GDM1 (cell line): ENCODE measurements around the gene ZNF296.
"Not testable (repeated sequence)": the region's sequence is repeated elsewhere in the genome, so short reads cannot be mapped to it uniquely, and the experiment has no call there.

Experiments
- DNase-seq: peaks from one replicate; lab custom pipeline; 2025; lab: John Stamatoyannopoulos, UW

Gene ZNF296

DNA sequence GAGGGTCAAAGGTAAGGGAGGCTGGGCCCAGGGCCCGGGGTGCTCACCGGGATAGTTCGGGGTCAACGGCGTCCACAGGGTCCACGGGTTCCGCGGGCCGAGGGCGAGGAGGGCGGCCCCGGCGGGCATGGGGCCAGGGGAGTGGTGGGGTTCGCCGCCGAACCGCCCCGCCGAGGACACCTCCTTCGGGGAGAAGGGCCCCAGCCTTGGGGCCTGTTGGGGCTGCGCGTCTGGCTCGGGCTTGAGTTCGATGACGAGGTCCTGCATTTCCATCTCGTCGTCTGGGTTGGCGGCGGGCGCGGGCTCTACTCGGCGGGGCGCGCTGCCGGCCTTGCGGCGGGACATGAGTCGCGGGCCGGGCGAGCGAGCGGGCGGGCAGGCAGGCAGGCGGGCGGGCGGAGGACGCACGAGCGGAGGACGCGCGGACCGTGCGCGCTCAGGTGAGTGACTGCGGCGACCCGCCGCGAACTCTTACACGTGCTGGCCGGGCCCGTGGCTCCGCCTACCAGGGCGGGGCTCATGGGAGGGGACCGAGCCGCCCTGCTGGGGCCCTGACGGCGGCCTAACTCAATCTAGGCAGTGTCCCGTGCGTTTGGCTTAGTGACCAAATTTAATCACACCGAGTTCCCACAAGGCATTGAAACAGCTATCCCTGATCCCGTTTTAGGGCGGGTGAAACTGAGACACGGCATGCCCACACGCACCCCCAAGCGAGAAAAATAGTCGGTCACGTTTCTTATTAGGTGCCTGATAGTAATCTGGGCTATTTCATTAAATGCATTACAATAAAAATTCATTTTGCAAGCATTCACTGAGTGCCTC, at the start of gene ZNF296:
Gene ZNF296, minus strand, starts transcription at position 450 of the 822 bp plus-strand sequence. Its CDS starts 105 bp downstream, at position 345.
- DNase-seq, result peak; percentile 62

DNA sequence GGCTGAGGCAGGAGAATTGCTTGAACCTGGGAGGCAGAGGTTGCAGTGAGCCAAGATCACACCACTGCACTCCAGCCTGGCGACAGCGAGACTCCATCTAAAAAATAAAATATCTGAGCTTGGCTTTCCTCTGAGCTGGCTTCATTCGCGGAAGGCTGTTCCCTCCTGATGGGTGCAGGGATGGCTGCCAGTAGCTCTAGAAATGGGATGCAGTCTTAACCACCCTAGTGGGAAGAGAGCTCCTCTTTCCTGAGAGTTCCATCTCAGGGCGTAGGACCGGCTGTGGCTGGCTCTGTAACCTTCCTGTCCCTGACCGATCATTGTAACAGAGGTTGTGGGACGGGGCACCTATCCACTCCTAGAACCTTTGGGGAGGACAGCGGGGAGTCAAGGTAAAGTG, 49.1 kb upstream of the ZNF296 start:
- no peak for DNase-seq

DNA sequence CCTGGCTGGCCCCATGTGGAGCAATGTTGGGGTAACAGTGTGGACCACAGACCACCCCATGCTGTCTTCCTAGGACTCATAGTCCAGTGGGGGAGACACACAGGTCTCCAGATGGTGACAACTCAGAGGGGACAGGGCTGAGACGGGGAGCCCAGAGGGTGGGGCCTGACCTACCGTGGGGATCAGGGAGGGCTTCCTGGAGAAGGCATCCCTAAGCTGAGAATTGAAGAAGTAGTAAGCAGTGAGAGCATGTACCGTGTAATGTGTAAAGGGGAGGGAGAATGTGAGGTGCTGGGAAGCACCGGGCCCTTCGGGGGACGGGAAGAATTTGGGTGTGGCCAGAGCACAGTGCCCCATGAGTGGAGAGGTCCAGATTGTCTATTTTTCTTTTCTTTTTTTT, 47.7 kb upstream of the ZNF296 start:
- DNase-seq, result no peak

DNA sequence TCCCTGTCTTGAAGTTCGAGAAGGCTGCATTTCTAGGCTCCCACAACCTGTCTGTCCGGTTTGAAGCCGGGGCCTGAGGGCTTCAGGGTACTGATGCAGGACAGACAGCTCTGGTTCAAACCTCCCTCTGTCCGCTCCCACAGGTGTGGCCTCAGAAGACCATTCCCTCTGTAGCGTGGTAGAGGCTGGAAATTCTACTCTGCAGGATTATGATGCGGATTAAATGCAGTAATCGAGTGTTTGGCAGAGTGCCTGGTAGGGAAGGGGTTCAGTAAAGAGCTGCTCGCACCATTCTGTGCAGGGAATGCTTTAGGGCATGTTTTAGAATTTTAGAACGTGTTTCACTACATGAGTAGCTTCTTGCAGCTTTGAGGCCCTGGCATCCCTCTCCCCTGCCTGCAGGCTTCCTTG, 47.2 kb upstream of the ZNF296 start:
- no peak for DNase-seq

- DNase-seq, result no peak
Observed at GRCh38 chr19:45122832-45123231, 46.6 kb upstream of the ZNF296 start.

DNA sequence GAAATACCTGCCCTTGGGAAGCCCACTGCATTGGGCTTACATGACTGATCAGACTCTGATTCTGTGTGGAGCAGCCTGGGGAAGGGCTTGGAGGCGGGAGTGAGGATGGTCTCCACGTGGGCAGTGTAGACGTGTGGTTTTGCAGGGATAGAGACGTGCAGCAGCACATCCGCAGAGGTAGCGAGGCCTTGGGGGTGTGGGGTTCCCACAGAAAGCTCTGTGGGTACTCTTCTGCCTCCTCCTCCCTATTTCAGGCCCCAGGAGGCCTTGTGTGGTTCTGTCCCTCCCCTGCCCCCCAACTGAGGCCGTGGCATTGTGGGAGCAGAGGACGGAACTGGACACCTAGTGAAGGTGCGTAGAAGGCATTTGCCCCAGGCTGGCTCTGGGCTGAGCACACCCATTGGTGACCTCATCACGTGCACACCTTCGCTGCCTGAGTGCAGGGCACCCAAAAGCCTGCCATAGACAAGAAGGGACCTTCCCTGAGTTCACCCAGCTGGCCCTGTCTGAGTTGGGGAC, 45.6 kb upstream of the ZNF296 start:
- DNase-seq, result no peak

DNA sequence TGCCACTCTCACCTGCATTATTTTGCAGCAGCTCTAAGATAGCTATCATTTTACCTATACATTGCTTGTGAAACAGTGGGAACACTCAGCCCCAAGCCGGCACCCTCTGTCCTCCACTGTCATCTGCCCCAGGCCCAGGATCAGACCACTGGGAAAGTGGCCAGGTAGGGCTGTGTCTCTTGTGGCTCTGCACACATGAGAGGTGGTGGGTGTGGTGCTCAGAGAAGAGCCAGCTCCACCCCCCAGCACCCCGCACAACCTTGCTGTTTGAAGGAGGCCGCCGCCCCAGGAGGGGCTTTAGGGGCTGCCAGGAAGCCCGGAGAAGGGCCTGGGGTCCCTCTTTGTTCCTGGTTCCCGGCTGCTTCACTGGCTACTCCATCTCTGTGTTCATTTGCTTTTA, 43.3 kb upstream of the ZNF296 start:
- no peak for DNase-seq

DNA sequence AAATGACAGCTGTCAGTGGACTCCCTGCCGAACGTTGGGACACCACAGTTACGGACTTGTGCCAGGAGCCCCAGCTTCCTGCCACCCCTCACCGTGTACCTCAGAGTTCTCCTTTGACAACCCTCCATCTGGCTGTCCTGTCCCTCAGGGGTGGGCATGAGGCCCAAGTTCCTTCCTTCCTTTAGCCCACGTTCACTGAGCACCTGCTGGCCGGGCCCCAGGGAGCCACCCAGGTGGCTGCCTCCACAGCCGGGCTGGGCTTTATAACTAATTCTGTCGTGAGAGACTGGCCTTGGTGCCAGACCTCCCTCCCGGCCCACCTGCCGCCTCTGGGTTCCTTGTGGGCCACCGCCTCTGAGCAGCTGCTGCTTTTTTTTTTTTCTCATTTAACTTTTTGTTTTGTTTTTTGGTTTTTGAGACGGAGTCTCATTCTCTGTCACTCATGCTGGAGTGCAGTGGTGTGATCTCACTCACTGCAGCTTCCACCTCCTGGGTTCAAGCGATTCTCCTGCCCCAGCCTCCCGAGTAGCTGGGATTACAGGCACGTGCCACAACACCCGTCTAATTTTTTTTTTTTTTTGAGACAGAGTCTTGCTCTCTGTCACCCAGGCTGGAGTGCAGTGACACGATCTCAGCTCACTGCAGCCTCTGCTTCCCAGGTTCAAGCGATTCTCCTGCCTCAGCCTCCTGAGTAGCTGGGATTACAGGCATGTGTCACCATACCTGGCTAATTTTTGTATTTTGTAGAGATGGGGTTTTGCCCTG, 42.5 kb upstream of the ZNF296 start:
- not testable (repeated sequence) for DNase-seq

- no peak for DNase-seq
Observed at GRCh38 chr19:45118106-45118505, 41.8 kb upstream of the ZNF296 start.

DNA sequence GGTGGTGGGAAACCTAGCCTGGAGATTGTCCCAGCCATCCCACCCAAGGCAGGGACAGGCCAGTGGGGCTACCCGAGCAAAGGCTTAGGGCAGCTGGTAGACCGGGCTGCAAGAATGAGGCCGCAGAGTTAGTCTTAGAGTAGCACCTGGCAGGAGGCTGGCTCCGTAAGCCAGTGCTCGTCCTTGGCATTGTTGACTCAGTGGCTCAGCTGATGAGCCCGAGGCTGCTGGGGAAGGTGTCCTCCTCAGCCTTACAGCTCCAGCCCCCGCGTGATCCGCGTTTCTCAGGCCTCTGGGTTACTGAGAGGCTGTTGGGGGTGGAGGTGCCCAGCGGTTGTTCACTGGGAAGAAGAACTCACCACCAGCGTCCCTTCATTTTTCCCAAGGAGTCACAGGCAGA, 41.4 kb upstream of the ZNF296 start:
- no peak for DNase-seq

GRCh38 chr19:45117167-45117594, 40.9 kb upstream of the ZNF296 start:
- peak; percentile 74 for DNase-seq

DNA sequence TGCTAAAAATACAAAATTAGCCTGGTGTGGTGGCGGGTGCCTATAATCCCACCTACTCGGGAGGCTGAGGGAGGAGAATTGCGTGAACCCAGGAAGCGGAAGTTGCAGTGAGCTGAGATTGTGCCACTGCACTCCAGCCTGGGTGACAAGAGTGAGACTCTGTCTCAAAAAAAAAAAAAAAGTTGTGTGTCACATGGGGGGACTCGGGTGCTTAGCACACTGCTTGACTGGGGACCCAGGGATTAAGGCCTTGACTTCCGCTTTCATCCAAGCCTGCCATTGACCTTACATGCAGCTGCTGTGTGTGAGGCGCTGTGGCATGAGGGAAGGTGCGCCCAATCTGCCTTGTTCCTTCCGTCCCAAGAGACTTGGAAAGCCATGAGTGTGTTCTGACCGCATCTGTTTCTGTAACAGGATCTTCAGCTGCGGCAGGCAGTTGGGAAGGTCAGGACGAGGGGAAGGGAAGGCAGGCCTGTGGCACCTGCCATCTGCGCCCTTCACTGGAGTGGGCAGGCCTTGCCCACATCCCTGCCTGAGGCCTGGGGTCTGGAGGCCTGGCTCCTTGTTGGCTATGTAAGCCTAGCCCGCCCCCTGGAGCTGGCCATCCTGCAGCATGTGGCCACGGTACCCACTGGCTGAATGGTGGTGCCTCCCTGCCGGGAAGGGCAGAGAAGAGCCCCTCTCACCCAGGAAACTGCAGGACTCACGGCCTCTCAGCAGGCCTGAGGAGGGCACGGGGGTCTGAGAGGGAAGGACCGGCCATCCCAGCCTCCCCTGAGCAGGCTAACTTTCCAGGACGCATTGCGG, 39.7 kb upstream of the ZNF296 start:
- DNase-seq, result no peak

DNA sequence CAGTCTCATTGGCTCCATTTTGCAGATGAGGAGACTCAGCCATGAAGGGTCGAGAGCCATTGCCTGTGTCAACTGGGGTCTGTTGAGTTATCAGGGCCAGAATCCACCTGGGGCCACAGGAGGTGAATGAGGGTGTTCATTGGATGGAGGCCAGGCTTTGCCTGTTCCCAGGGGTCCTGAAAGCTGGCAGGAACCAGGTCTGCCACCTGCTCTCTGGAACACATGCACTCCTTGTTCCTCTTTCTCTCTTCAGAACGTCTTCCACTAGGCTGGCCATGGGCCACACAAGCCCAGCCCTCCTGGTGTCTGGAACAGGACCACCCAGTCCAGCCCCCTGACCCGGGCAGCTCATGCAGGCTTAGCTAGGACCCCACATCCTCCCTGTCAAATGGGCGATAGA, 37.8 kb upstream of the ZNF296 start:
- DNase-seq, result no peak

DNA sequence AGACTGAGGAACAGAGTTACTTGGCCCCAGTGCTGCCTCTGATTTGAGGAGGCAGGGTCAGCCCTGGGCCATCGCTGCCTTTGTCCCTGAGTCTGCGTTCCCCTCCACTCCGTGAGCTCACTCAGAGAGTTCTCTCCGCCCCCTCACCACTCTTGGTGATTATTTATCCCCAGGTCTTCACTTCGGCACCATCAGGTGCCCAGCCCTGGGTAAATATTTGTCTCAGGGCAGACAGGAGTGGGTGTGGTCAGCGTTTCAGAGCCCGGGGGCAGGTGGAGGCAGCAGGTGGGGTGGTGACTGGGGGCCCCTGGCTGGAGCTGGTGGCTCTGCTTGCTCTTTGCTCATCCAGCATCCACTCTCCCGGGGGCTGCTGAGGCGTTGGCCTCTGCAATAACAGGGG, 37.4 kb upstream of the ZNF296 start:
- no peak for DNase-seq

DNA sequence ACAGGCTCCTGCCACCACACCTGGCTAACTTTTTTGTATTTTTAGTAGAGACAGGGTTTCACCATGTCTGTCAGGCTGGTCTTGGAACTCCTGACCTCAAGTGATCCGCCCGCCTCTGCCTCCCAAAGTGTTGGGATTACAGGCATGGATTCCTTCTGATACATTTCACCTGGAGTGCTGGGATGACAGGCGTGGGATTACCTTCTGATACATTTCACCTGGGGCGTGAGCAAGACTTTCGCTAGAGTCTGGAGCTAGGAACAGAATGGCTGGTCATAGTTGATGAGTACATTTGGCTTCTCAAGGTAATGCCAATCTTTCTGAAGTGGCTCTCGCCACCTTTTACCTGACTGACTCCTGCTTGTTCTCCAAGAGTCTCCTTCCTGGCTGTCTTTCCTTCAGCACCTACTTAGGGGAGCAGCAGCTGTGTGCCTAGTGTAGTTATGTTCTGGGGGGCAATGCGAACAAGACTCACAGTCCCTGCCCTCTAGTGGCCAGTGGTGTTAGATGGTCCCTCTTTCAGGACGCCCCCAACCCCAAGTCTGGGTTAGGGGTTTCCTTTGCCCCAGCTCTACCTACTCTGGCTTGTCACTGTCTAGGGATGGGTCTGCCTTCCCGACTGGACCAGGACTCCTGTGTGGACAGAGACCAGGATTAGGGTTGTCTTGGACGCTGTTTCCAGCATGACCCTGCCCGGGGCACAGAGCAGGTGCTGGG, 36.0 kb upstream of the ZNF296 start:
- DNase-seq, result no peak

DNA sequence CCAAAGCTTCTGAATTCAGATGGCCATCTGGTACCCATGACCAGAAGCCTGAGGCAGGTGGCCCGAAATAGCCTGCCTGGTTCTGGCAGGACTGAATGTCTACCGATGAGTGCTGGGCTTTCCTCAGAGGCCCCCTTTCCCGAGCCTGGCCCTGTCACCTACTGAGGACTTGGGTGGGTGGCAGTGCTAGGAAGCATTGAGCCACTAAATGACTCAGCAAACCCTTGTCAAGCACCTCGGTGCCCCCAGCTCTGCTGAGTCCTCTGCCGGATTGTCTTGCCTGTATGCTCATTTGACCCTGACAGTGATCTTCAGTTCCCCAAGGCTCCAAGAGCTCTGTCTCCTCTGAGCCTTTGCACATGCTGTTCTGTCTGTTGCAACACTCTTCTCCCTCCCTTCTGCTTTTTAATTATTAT, 34.6 kb upstream of the ZNF296 start:
- no peak for DNase-seq

- no peak for DNase-seq
Observed at GRCh38 chr19:45107621-45108150, 31.4 kb upstream of the ZNF296 start.

DNA sequence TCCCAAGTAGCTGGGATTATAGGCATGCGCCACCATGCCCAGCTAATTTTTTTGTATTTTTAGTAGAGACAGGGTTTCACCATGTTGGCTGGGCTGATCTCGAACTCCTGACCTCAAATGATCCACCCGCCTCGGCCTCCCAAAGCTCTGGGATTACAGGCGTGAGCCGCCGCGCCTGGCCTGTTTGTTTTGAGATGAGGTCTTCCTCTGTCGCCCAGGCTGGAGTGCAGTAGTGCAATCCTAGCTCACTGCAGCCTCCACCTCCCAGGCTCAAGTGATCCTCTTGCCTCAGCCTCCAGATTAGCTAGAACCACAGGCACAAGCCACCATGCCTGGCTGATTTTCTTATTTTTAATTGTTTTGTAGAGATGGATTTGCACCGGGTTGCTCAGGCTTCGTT, 30.1 kb upstream of the ZNF296 start:
- not testable (repeated sequence) for DNase-seq

DNA sequence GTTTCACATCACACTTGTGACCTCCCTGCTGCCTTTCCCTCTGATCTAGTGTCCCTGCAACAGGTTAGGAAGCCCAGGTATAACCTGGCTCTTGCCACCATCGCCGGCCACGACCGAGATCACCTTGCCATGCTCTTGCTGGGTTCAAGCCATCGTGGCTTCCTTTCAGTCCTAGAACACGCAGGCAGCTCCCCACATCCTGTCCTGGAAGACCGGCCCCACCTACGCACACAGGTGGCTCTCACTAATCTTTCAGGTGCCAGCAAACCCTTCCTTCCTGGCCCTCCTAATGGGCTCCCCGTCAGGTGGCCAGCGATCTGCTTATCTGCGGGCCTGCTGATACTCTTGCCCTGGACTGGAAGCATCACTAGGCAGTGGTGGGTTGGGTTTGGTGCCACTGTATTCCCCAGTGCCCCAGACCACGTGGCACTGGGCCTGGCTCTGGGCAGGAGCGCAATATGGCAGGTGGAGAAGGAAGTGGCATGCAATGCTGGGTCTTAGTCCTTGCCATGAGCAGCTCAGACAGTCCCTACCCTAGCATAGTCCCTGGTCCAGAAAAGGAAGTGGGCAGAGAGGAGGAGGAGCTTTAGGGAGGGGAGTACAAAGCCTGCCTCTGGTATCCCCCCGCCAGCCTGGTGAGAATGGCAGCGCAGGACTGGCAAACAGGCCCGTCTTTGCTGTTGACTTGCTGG, 28.5 kb upstream of the ZNF296 start:
- DNase-seq, result no peak

- no peak for DNase-seq
Observed at GRCh38 chr19:45103508-45104319, 27.4 kb upstream of the ZNF296 start.
